Measurements from ENCODE around the gene CHKA. TPM values are rescaled to one million over a fixed set of nuclear protein-coding genes. Genes with fewer than 3 reads are reported as not detected.

The CHKA gene
- total and polyA plus RNA-seq, 2 donors (not counting 3 experiments of a cell fraction or from before 2014, with no cell fraction given) = 21.4 to 25.1 TPM

- FAIRE-seq (no peak), DNase-seq (ENCODE audit: low read depth, low spot score) (no peak)
- Histone ChIP-seq H4K20me1 (replicated peaks; ENCODE audit: control insufficient read depth, extremely low read depth, insufficient read depth, low read length) (no peaks in the 10 kb centered on the region), H3K9me3 (replicated peaks; ENCODE audit: control insufficient read depth, insufficient read depth, low read length) (no peaks in the 10 kb centered on the region), H3K4me1 (ENCODE audit: control insufficient read depth, extremely low read depth, insufficient read depth, low read length) (peaks cover 2% of the 10 kb centered on the region), H3K36me3 (ENCODE audit: control insufficient read depth in 2 of 2, extremely low read depth in 1 of 2, insufficient read depth in 2 of 2, low read length in 2 of 2) (no peaks in the 10 kb centered on the region), H3K4me3 (replicated peaks in 1 of 3; ENCODE audit: insufficient read depth in 1 of 3, low read depth in 1 of 3, low read length in 3 of 3) (no peak overlapping the region), H3K4me2 (ENCODE audit: insufficient read depth, low read length) (no peak overlapping the region), H3K9ac (replicated peaks; ENCODE audit: extremely low read depth, insufficient read depth, low read length) (no peak overlapping the region), H3K9me1 (replicated peaks; ENCODE audit: control insufficient read depth, extremely low read depth, insufficient read depth, low read length) (no peaks in the 10 kb centered on the region), H3K27ac (ENCODE audit: insufficient read depth, low read depth, low read length) (no peak overlapping the region), H3K79me2 (ENCODE audit: control insufficient read depth, insufficient read depth, low read length) (no peaks in the 10 kb centered on the region), H2AFZ (ENCODE audit: low read depth, low read length) (no peak overlapping the region), H3K27me3 (ENCODE audit: control insufficient read depth in 2 of 2, insufficient read depth in 2 of 2, low read length in 2 of 2) (no peaks in the 10 kb centered on the region)
- dilution Hi-C loops (cut with MboI; ENCODE audit: extremely low pct_ligation_motif_present, low sequenced_read_pairs) = no loop called here
- ChIA-PET POLR2A (no interaction called here), CTCF (interaction anchor here (0.6 kb wide), 1 partner anchor 16 kb away, joined by 3 read pairs; no protein-coding TSS in a partner anchor)
- intact Hi-C loops (cut with micrococcal nuclease) = no loop called here
- TF ChIP-seq POLR2AphosphoS5 (IDR thresholded peaks at IDR 0.05; ENCODE audit: insufficient read depth, low read depth, low read length) = no peak
- no TSS peak for BruUV-seq (replicated peaks)
Measured at GRCh38 chr11:68141246-68142027, 20.2 kb upstream of the CHKA start.

- Histone ChIP-seq H4K20me1 (replicated peaks; ENCODE audit: control insufficient read depth, extremely low read depth, insufficient read depth, low read length) (no peaks in the 10 kb centered on the region), H3K4me1 (ENCODE audit: control insufficient read depth, extremely low read depth, insufficient read depth, low read length) (no peaks in the 10 kb centered on the region), H3K4me2 (ENCODE audit: insufficient read depth, low read length) (no peak overlapping the region), H2AFZ (ENCODE audit: low read depth, low read length) (no peak overlapping the region), H3K4me3 (replicated peaks in 1 of 3; ENCODE audit: insufficient read depth in 1 of 3, low read depth in 1 of 3, low read length in 3 of 3) (no peak overlapping the region), H3K27ac (ENCODE audit: insufficient read depth, low read depth, low read length) (no peak overlapping the region), H3K9ac (replicated peaks; ENCODE audit: extremely low read depth, insufficient read depth, low read length) (no peak overlapping the region), H3K9me1 (replicated peaks; ENCODE audit: control insufficient read depth, extremely low read depth, insufficient read depth, low read length) (no peaks in the 10 kb centered on the region), H3K9me3 (replicated peaks; ENCODE audit: control insufficient read depth, insufficient read depth, low read length) (no peaks in the 10 kb centered on the region), H3K79me2 (ENCODE audit: control insufficient read depth, insufficient read depth, low read length) (no peaks in the 10 kb centered on the region), H3K36me3 (ENCODE audit: control insufficient read depth in 2 of 2, extremely low read depth in 1 of 2, insufficient read depth in 2 of 2, low read length in 2 of 2) (no peaks in the 10 kb centered on the region), H3K27me3 (ENCODE audit: control insufficient read depth in 2 of 2, insufficient read depth in 2 of 2, low read length in 2 of 2) (no peaks in the 10 kb centered on the region)
- POLR2A ChIA-PET = no interaction called here
- no peak for FAIRE-seq
- dilution Hi-C loops (cut with MboI; ENCODE audit: extremely low pct_ligation_motif_present, low sequenced_read_pairs) = no loop called here
- no TSS peak for BruUV-seq (replicated peaks)
- intact Hi-C loops (cut with micrococcal nuclease) = no loop called here
- CTCF ChIA-PET = interaction anchor here (0.6 to 1.2 kb wide), 2 partner anchors 12 to 15 kb away, joined by 3 read pairs; no protein-coding TSS in a partner anchor
- no peak for TF ChIP-seq MYC (IDR thresholded peaks at IDR 0.05; ENCODE audit: low read depth, low read length)
- TF ChIP-seq MAX (IDR thresholded peaks at IDR 0.05; ENCODE audit: insufficient read depth, insufficient read length) = no peak
- no peak for TF ChIP-seq FOS (IDR thresholded peaks at IDR 0.05; ENCODE audit: borderline replicate concordance, insufficient read depth, low read length)
- no peak for TF ChIP-seq POLR2A (IDR thresholded peaks at IDR 0.05; ENCODE audit: low read depth, low read length)
- TF ChIP-seq GATA2 (IDR thresholded peaks at IDR 0.05; ENCODE audit: insufficient read depth, insufficient read length, low read depth, low read length) = no peak
- TF ChIP-seq EZH2 (IDR thresholded peaks at IDR 0.05; ENCODE audit: borderline replicate concordance, low read depth, low read length, severe bottlenecking) = no peak
- no peak for TF ChIP-seq JUN (IDR thresholded peaks at IDR 0.05; ENCODE audit: borderline replicate concordance, insufficient read depth, insufficient read length, low read depth)
- no peak for TF ChIP-seq CTCF (IDR thresholded peaks at IDR 0.05; ENCODE audit: extremely low read depth in 1 of 2, insufficient read depth in 1 of 2, low read depth in 1 of 2, low read length in 2 of 2)
- TF ChIP-seq POLR2AphosphoS5 (IDR thresholded peaks at IDR 0.05; ENCODE audit: insufficient read depth, low read depth, low read length) = no peak
- DNase-seq (ENCODE audit: low read depth, low spot score) = no peak
Measured at GRCh38 chr11:68140496-68141245, 19.5 kb upstream of the CHKA start.

All from endothelial cell of umbilical vein (primary cell).